HuH-7.5 (cell line): Measurements from ENCODE around the gene PCDH15.

ENCODE experiments used
- DNase-seq: peaks from one replicate; pipeline ENCODE4 v3.0.0; 2011; ENCODE audit warnings: low spot score

PCDH15 gene

GRCh38 chr10:54800741-54801421 is at the start of gene PCDH15:
PCDH15 (minus strand) TSS chr10:54801231; CDS start chr10:54664262, 136,969 bp downstream.
- no peak for DNase-seq

- no peak for DNase-seq
Observed at GRCh38 chr10:54843932-54844331, 42.9 kb upstream of the PCDH15 start.

GRCh38 chr10:54843085-54843646 is 42.1 kb upstream of the PCDH15 start:
- no peak for DNase-seq

- no peak for DNase-seq
Observed at GRCh38 chr10:54837479-54837878, 36.4 kb upstream of the PCDH15 start.

GRCh38 chr10:54833029-54833428 is 32.0 kb upstream of the PCDH15 start:
- DNase-seq = no peak

- no peak for DNase-seq
Observed at GRCh38 chr10:54826994-54827560, 26.0 kb upstream of the PCDH15 start.

GRCh38 chr10:54815583-54815982 is 14.6 kb upstream of the PCDH15 start:
- no peak for DNase-seq

- DNase-seq = no peak
Observed at GRCh38 chr10:54808186-54808935, 7.3 kb upstream of the PCDH15 start.

GRCh38 chr10:54799506-54799905 is 1.5 kb downstream of the PCDH15 start:
- no peak for DNase-seq

- no peak for DNase-seq
Observed at GRCh38 chr10:54797636-54798321, 3.3 kb downstream of the PCDH15 start.

- no peak for DNase-seq
Observed at GRCh38 chr10:54796881-54797280, 4.2 kb downstream of the PCDH15 start.

GRCh38 chr10:54776622-54777021 is 24.4 kb downstream of the PCDH15 start:
- no peak for DNase-seq

- no peak for DNase-seq
Observed at GRCh38 chr10:54772468-54773122, 28.4 kb downstream of the PCDH15 start.

- DNase-seq = no peak
Observed at GRCh38 chr10:54769051-54769450, 32.0 kb downstream of the PCDH15 start.

- no peak for DNase-seq
Observed at GRCh38 chr10:54758791-54759190, 42.2 kb downstream of the PCDH15 start.

GRCh38 chr10:54749623-54750022 is 51.4 kb downstream of the PCDH15 start:
- DNase-seq = no peak

GRCh38 chr10:54745436-54745835 is 55.6 kb downstream of the PCDH15 start:
- DNase-seq = no peak

GRCh38 chr10:54742416-54742815 is 58.6 kb downstream of the PCDH15 start:
- no peak for DNase-seq

- DNase-seq = no peak
Observed at GRCh38 chr10:54728511-54728910, 72.5 kb downstream of the PCDH15 start.

- DNase-seq = no peak
Observed at GRCh38 chr10:54722075-54722474, 79.0 kb downstream of the PCDH15 start.

- DNase-seq = no peak
Observed at GRCh38 chr10:54710918-54711317, 90.1 kb downstream of the PCDH15 start.

- DNase-seq = no peak
Observed at GRCh38 chr10:54708591-54708990, 92.4 kb downstream of the PCDH15 start.
